HG03565 (cell line): ENCODE data around the gene BARX2.

Experiments
- ATAC-seq: cut with Tn5 transposase; IDR thresholded peaks from one replicate; pipeline ENCODE4 v1.9.1; 2021; ENCODE audit warnings: mild to moderate bottlenecking, moderate library complexity; ENCODE audit not compliant: unreplicated experiment

Gene BARX2

GRCh38 chr11:129373489-129373953, 2.1 kb upstream of the BARX2 start:
- ATAC-seq = no peak

GRCh38 chr11:129374081-129374992, 1.3 kb upstream of the BARX2 start:
- ATAC-seq = no peak

GRCh38 chr11:129374993-129375750, 476 bp upstream of the BARX2 start:
- ATAC-seq = no peak

GRCh38 chr11:129376658-129377341, 1.2 kb downstream of the BARX2 start:
- ATAC-seq = no peak

GRCh38 chr11:129377739-129378138, 2.1 kb downstream of the BARX2 start:
- no peak for ATAC-seq

GRCh38 chr11:129380413-129380812, 4.8 kb downstream of the BARX2 start:
- ATAC-seq = no peak

- no peak for ATAC-seq
These were observed 6.9 kb downstream of the BARX2 start for GRCh38 chr11:129382583-129382982.

GRCh38 chr11:129383060-129383459, 7.4 kb downstream of the BARX2 start:
- ATAC-seq = no peak

- no peak for ATAC-seq
These were observed 7.9 kb downstream of the BARX2 start for GRCh38 chr11:129383502-129383901.

GRCh38 chr11:129384415-129384814, 8.8 kb downstream of the BARX2 start:
- ATAC-seq = no peak

GRCh38 chr11:129385801-129386200, 10.2 kb downstream of the BARX2 start:
- no peak for ATAC-seq

- no peak for ATAC-seq
These were observed 11.2 kb downstream of the BARX2 start for GRCh38 chr11:129386795-129387397.

- ATAC-seq = no peak
These were observed 11.8 kb downstream of the BARX2 start for GRCh38 chr11:129387434-129387833.

- ATAC-seq = no peak
These were observed 13.2 kb downstream of the BARX2 start for GRCh38 chr11:129388824-129389223.

GRCh38 chr11:129390303-129390821, 14.7 kb downstream of the BARX2 start:
- no peak for ATAC-seq

GRCh38 chr11:129391360-129391759, 15.7 kb downstream of the BARX2 start:
- no peak for ATAC-seq

- no peak for ATAC-seq
These were observed 16.2 kb downstream of the BARX2 start for GRCh38 chr11:129391821-129392220.

GRCh38 chr11:129392995-129393394, 17.3 kb downstream of the BARX2 start:
- no peak for ATAC-seq

- ATAC-seq = no peak
These were observed 19.1 kb downstream of the BARX2 start for GRCh38 chr11:129394709-129395108.

GRCh38 chr11:129395432-129395831, 19.8 kb downstream of the BARX2 start:
- ATAC-seq = no peak

GRCh38 chr11:129395883-129396282, 20.2 kb downstream of the BARX2 start:
- ATAC-seq = no peak
